GM21528 (cell line): ENCODE data around the gene ZNF487.

Experiments used
- ATAC-seq: cut with Tn5 transposase; IDR thresholded peaks from one replicate; pipeline ENCODE4 v1.9.1; 2021; ENCODE audit warnings: mild to moderate bottlenecking, moderate library complexity; ENCODE audit not compliant: unreplicated experiment, low FRiP score

ZNF487 gene

DNA sequence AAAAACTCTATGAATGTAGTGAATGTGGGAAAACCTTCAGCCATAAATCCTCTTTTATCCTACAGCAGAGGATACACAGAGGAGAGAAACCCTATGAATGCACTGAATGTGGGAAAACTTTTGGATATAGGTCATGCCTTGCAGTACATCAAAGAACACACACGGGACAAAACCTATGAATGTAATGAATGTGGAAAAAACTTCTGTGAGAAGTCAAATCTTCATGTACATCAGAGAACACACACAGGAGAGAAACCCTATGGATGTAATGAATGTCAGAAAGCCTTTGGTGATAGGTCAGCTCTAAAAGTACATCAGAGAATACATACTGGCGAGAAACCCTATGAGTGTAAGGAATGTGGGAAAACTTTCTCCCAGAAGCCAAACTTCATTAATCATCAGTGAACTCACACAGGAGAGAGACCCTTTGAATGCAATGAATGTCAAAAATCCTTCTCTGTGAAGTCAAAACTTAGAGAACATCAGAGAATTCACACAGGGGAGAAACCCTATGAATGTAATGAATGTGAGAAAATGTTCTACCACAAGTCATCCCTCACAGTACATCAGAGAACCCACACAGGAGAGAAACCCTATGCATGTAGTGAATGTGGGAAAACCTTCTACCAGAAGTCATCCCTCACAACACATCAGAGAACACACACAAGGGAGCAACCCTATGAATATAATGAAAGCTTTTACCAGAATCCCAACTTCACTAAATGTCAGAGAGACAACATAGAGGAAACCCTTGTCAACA lies 45.6 kb downstream of the ZNF487 start:
- no peak for ATAC-seq

DNA sequence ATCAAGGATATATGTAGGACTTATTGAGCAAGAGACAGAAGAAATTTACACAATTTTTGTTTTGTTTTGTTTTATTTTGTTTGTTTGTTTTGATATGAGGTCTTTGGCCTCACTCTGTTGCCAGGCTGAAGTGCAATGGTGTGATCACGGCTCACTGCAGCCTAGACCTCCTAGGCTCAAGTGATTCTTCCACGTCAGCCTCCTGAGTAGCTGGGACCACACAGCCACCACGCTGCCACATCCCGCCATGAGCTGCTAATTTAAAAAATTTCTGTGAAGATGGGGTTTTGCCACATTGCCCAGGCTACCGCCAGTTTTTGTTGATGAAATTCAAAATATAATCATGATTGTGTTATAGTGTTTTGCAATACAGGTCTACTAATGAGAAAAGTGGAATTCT lies 54.9 kb downstream of the ZNF487 start:
- ATAC-seq: no peak

DNA sequence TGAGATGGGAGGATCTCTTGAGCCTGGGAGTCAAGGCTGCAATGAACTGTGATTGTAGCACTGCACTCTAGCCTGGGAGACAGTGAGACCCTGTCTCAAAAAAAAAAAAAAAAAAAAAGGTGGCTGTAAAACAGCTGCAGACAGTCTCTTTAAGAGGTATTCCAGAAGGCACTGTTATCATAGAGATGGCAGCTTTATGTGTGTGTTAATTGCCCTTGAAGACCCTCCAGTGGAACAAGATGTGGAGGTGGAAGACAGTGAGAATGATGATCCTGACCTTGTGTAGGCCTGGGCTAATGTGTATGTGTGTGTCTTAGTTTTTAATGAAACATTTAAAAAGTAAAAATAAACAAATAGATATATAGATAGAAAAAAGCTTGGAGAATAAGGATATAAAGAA lies 66.0 kb downstream of the ZNF487 start:
- no peak for ATAC-seq

DNA sequence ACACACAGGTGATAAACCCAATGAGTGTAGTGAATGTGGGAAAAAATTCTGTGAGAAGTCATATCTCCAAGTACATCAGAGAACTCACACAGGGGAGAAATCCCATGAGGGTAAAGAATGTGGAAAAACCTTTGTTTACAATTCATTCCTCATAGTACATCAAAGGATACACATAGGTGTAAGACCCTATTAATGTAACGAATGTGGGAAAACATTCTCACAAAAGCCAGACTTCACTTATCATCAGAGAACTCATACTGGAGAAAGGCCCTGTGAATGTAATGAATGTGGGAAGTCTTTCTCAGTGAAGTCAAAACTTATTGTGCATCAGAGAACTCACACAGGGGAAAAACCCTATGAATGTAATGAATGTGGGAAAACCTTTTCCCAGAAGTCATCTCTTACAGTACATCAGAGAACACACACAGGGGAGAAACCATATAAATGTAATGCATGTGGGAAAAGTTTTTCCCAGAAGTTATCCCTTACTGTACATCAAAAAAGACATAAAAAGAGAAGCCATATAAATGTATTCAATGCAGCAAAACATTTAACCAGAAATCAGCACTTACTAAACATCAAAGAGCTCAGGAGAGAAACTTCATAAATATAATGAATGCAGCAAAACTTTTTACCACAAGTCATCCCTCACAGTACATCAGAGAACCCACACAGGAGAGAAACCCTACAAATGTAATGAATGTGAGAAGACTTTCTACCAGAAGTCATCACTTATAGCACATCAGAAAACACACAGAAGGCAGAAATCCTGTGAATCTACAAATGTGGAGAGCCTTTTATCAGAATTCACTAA lies 87.7 kb downstream of the ZNF487 start:
- no peak for ATAC-seq
